ENCODE results near the gene CACNA2D3. TPM values are rescaled to one million over a fixed set of nuclear protein-coding genes. Genes with fewer than 3 reads are reported as not detected.

CACNA2D3 gene
- total RNA-seq, 1 donor from 2014 or later = 0.29 TPM

- no peak for TF ChIP-seq CTCF (IDR thresholded peaks at IDR 0.05; ENCODE audit: unreplicated experiment)
- Mint-ChIP-seq H3K9me3 (ENCODE audit: low read depth) (peaks cover 4% of the 10 kb centered on the region), H3K4me1 (ENCODE audit: low read depth) (no peaks in the 10 kb centered on the region), H3K4me3 (ENCODE audit: low read depth) (no peak overlapping the region), H3K27me3 (peaks cover 4% of the 10 kb centered on the region), H3K27ac (no peak overlapping the region), H3K36me3 (ENCODE audit: insufficient read depth) (no peaks in the 10 kb centered on the region)
- DNase-seq (ENCODE audit: low spot score, unreplicated experiment) = no peak
These were observed 485.7 kb downstream of the CACNA2D3 start for GRCh38 chr3:54608041-54608440.

GRCh38 chr3:54619053-54619452 is 496.7 kb downstream of the CACNA2D3 start:
- Mint-ChIP-seq H3K36me3 (ENCODE audit: insufficient read depth) (no peaks in the 10 kb centered on the region), H3K9me3 (ENCODE audit: low read depth) (no peaks in the 10 kb centered on the region), H3K27me3 (peaks cover 16% of the 10 kb centered on the region), H3K4me1 (ENCODE audit: low read depth) (no peaks in the 10 kb centered on the region), H3K27ac (no peak overlapping the region), H3K4me3 (ENCODE audit: low read depth) (no peak overlapping the region)
- TF ChIP-seq CTCF (IDR thresholded peaks at IDR 0.05; ENCODE audit: unreplicated experiment) = no peak
- no peak for DNase-seq (ENCODE audit: low spot score, unreplicated experiment)

DNA sequence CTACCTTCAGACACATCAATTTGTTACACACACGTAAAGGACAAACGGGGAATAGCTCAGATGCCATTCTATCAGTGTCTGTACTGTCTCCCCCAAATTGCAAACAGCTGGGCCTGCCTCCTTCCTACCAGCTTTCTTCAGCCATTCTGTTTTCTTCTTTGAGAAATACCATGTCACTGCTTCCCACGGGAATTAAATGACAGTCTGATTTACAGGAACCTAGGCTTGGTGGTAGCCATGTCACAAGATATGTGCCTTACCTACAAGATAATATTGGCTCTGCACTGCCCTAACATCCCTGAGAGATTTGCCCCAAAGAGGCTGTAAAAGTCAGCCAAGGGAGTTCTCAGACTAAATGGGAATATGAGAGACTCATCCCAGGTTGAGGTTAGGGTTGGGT is 497.2 kb downstream of the CACNA2D3 start:
- no peaks in the 10 kb centered on the region for H3K4me1 Mint-ChIP-seq (ENCODE audit: low read depth)
- no peak overlapping the region for H3K27ac Mint-ChIP-seq
- H3K27me3 Mint-ChIP-seq = peaks cover 16% of the 10 kb centered on the region
- no peak for TF ChIP-seq CTCF (IDR thresholded peaks at IDR 0.05; ENCODE audit: unreplicated experiment)
- no peak for DNase-seq (ENCODE audit: low spot score, unreplicated experiment)
- no peaks in the 10 kb centered on the region for H3K36me3 Mint-ChIP-seq (ENCODE audit: insufficient read depth)
- H3K4me3 Mint-ChIP-seq (ENCODE audit: low read depth) = no peak overlapping the region
- no peaks in the 10 kb centered on the region for H3K9me3 Mint-ChIP-seq (ENCODE audit: low read depth)

DNA sequence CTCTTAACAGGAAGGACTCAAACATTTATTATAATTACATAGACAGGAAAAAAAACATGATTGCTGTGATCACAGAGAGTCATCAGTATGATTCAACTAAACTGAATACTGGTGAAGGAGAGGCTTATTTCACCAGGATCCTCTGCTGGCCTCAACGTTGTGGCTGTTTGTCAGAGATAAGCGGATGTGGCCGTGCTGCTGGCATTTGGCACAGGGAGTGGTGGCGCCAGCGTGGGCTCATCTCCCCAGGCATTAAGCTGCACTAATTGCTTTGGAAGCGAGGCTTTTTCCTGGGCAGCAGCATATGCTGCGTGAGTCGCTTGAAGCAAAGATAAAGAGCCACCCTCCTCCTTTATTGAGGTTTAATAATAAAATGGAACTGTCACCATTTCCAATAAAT is 498.8 kb downstream of the CACNA2D3 start:
- no peaks in the 10 kb centered on the region for H3K4me1 Mint-ChIP-seq (ENCODE audit: low read depth)
- no peak overlapping the region for H3K27ac Mint-ChIP-seq
- TF ChIP-seq CTCF (IDR thresholded peaks at IDR 0.05; ENCODE audit: unreplicated experiment) = no peak
- DNase-seq (ENCODE audit: low spot score, unreplicated experiment) = no peak
- H3K4me3 Mint-ChIP-seq (ENCODE audit: low read depth) = no peak overlapping the region
- H3K36me3 Mint-ChIP-seq (ENCODE audit: insufficient read depth) = no peaks in the 10 kb centered on the region
- H3K9me3 Mint-ChIP-seq (ENCODE audit: low read depth) = no peaks in the 10 kb centered on the region
- peaks cover 16% of the 10 kb centered on the region for H3K27me3 Mint-ChIP-seq

- DNase-seq (ENCODE audit: low spot score, unreplicated experiment) = no peak
- Mint-ChIP-seq H3K4me3 (ENCODE audit: low read depth) (no peak overlapping the region), H3K27me3 (peaks cover 19% of the 10 kb centered on the region), H3K9me3 (ENCODE audit: low read depth) (no peaks in the 10 kb centered on the region), H3K36me3 (ENCODE audit: insufficient read depth) (no peaks in the 10 kb centered on the region), H3K4me1 (ENCODE audit: low read depth) (no peaks in the 10 kb centered on the region), H3K27ac (no peak overlapping the region)
- no peak for TF ChIP-seq CTCF (IDR thresholded peaks at IDR 0.05; ENCODE audit: unreplicated experiment)
These were observed 500.3 kb downstream of the CACNA2D3 start for GRCh38 chr3:54622678-54623077.
